Naive thymus-derived CD4-positive, alpha-beta T cell (primary cell): ENCODE results near the gene FTCD. TPM values are rescaled to one million over a fixed set of nuclear protein-coding genes. Genes with fewer than 3 reads are reported as not detected.
"Not testable (repeated sequence)": the region's sequence is repeated elsewhere in the genome, so short reads cannot be mapped to it uniquely, and the experiment has no call there.

Source experiments
- ATAC-seq: fragments of 150-1000 bp; cut with Tn5 transposase; 2 replicates; pipeline ENCODE4 v1.10.0; 2021; ENCODE audit warnings: mild to moderate bottlenecking, moderate library complexity
- CTCF ChIA-PET: fragments of 350-600 bp; sonication (Branson Sonifier 250); formaldehyde crosslinking; loops from one replicate; lab custom pipeline; 2021; ENCODE audit warnings: antibody characterized with exemption; lab: Charles Lee
- POLR2A ChIA-PET: fragments of 350-600 bp; sonication (Branson Sonifier 250); formaldehyde crosslinking; loops from one replicate; lab custom pipeline; 2021; ENCODE audit warnings: antibody characterized with exemption, inconsistent platforms; lab: Charles Lee
- DNase-seq, 9 donors: peaks; one replicate each; pipeline versions ENCODE4 v3.0.0 to v3.0.0-alpha.2; 2020 to 2022; ENCODE audit warnings: mixed read lengths in 1 of 9
- H3K27ac ChIP-seq: one replicate; pipeline ENCODE4 v1.7.0; 2013; ENCODE audit warnings: mild to moderate bottlenecking, low read depth, low read length, moderate library complexity
- H3K27me3 ChIP-seq, 2 donors: one replicate each; pipeline ENCODE4 v1.7.0; 2013; ENCODE audit warnings: low read length in 2 of 2, mild to moderate bottlenecking in 2 of 2, moderate library complexity in 2 of 2; ENCODE audit not compliant: control insufficient read depth in 2 of 2, insufficient read depth in 2 of 2
- H3K36me3 ChIP-seq, 3 experiments: 1 replicate in 2 of 3; 2 replicates in 1 of 3; pipeline ENCODE4 v1.7.0; 2013; ENCODE audit warnings: low read length in 3 of 3, mild to moderate bottlenecking in 3 of 3, moderate library complexity in 1 of 3; ENCODE audit not compliant: insufficient read depth in 3 of 3, control insufficient read depth in 2 of 3
- H3K4me1 ChIP-seq, 2 donors: one replicate each; pipeline ENCODE4 v1.7.0; 2013; ENCODE audit warnings: low read length in 2 of 2, mild to moderate bottlenecking in 2 of 2, moderate library complexity in 1 of 2; ENCODE audit not compliant: control insufficient read depth in 2 of 2, insufficient read depth in 2 of 2
- H3K4me3 ChIP-seq: 2 replicates; pipeline ENCODE4 v1.7.0; 2013; ENCODE audit warnings: mild to moderate bottlenecking, low read length
- H3K9me3 ChIP-seq, 3 experiments: 1 replicate in 2 of 3; 2 replicates in 1 of 3; pipeline ENCODE4 v1.7.0; 2013; ENCODE audit warnings: low read length in 3 of 3; ENCODE audit not compliant: control insufficient read depth in 2 of 3
- H3K27ac Mint-ChIP-seq, 9 donors: one replicate each; pipeline ENCODE4 v1.8.0; 2020 to 2022; ENCODE audit warnings: mixed read lengths in 9 of 9, mild to moderate bottlenecking in 8 of 9, moderate library complexity in 5 of 9, inconsistent platforms in 2 of 9
- H3K27me3 Mint-ChIP-seq, 5 donors: one replicate each; pipeline ENCODE4 v1.8.0; 2021 to 2022; ENCODE audit warnings: mixed read lengths in 5 of 5, mild to moderate bottlenecking in 1 of 5
- H3K36me3 Mint-ChIP-seq, 5 donors: one replicate each; pipeline ENCODE4 v1.8.0; 2020 to 2022; ENCODE audit warnings: mixed read lengths in 5 of 5, mild to moderate bottlenecking in 3 of 5, inconsistent platforms in 1 of 5
- H3K4me1 Mint-ChIP-seq, 7 donors: one replicate each; pipeline ENCODE4 v1.8.0; 2020 to 2022; ENCODE audit warnings: mixed read lengths in 7 of 7, mild to moderate bottlenecking in 3 of 7, inconsistent platforms in 1 of 7
- H3K4me3 Mint-ChIP-seq, 10 donors: one replicate each; pipeline ENCODE4 v1.8.0; 2020 to 2022; ENCODE audit warnings: mild to moderate bottlenecking in 10 of 10, mixed read lengths in 10 of 10, moderate library complexity in 6 of 10, inconsistent platforms in 2 of 10
- H3K9me3 Mint-ChIP-seq, 11 donors: one replicate each; pipeline ENCODE4 v1.8.0; 2020 to 2022; ENCODE audit warnings: mixed read lengths in 11 of 11, mild to moderate bottlenecking in 4 of 11, inconsistent platforms in 1 of 11, moderate library complexity in 1 of 11
- intact Hi-C, 2 donors: fragments of 100-400 bp; cut with micrococcal nuclease; formaldehyde crosslinking; loops; one replicate each; pipeline ENCODE4 v1.15.1; 2023
- polyA plus RNA-seq, 2 donors: library from polyadenylated mRNA; unstranded; fragments of 300-500 nt; fragmentation: Illumina TruSeq; gene quantifications; one replicate each; pipeline ENCODE4 v1.2.3, GENCODE V29; 2021
- total RNA-seq, 6 experiments: library from RNA in 5 of 6; stranded (reverse) in 5 of 6; gene quantifications; 1 replicate in 5 of 6; 2 replicates in 1 of 6; pipeline ENCODE4 v1.2.3 and lab custom pipeline; 2021 to 2026

FTCD gene
- total and polyA plus RNA-seq, 7 experiments from 2014 or later, result 0.29 to 5.7 (median 2.0) TPM; not detected in 2

- peak overlapping the region in 1 of 9 donors; percentile 64 for H3K27ac Mint-ChIP-seq
- no peak for ATAC-seq
- DNase-seq, result no peak
- ChIA-PET POLR2A (interaction anchor here (0.6 kb wide), 1 partner anchor 329 kb away, joined by 4 read pairs; no protein-coding TSS in a partner anchor), CTCF (interaction anchor here (0.6 to 2.1 kb wide), 6 partner anchors 11 to 515 kb away, joined by 3 to 10 read pairs (median 8); a partner anchor contains a TSS)
- H3K4me1 ChIP-seq, result no peaks in the 10 kb centered on the region
- no peaks in the 10 kb centered on the region for H3K27me3 ChIP-seq
- no peak overlapping the region for H3K27ac ChIP-seq
- H3K4me3 Mint-ChIP-seq, result no peak overlapping the region
- intact Hi-C loops, result loop anchor here (2.0 to 5.0 kb wide), 3 partner anchors 85 to 410 kb away; partner anchors contain the start of genes LSS (in 1 of the 2) and MCM3AP (in 1 of the 2)
- H3K27me3 Mint-ChIP-seq, result no peaks in the 10 kb centered on the region
- H3K9me3 ChIP-seq, result no peaks in the 10 kb centered on the region
- H3K4me3 ChIP-seq, result no peak overlapping the region
- H3K36me3 ChIP-seq, result no peaks in the 10 kb centered on the region
- H3K4me1 Mint-ChIP-seq, result peaks cover 6 to 13% (median 8%) of the 10 kb centered on the region in 7 donors
- H3K9me3 Mint-ChIP-seq, result no peaks in the 10 kb centered on the region
- H3K36me3 Mint-ChIP-seq, result no peaks in the 10 kb centered on the region
Observed at GRCh38 chr21:46141767-46142581, 13.4 kb downstream of the FTCD start.

DNA sequence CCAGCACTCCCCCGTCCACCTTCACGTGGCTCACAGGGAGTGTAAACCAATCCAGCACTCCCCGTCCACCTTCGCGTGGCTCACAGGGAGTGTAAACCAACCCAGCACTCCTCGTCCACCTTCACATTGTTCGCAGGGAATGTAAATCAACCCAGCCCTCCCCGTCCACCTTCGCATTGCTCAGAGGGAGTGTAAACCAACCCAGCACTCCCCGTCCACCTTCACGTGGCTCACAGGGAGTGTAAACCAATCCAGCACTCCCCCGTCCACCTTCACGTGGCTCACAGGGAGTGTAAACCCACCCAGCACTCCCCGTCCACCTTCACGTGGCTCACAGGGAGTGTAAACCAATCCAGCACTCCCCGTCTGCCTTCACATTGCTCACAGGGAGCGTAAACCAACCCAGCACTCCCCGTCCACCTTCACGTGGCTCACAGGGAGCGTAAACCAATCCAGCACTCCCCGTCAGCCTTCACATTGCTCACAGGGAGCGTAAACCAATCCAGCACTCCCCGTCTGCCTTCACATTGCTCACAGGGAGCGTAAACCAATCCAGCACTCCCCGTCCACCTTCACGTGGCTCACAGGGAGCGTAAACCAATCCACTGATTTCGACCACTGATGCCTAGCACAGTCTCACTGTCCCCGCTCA lies 14.9 kb downstream of the FTCD start:
- Mint-ChIP-seq H3K4me3 (peak overlapping the region in 1 of 10 donors; percentile 29), H3K4me1 (peaks cover 6 to 13% (median 8%) of the 10 kb centered on the region in 7 donors)
- CTCF ChIA-PET, DNase-seq, H3K36me3 Mint-ChIP-seq, ATAC-seq, H3K27me3 Mint-ChIP-seq, H3K27me3 ChIP-seq, H3K9me3 ChIP-seq, H3K27ac Mint-ChIP-seq, H3K4me1 ChIP-seq, POLR2A ChIA-PET, H3K4me3 ChIP-seq, H3K9me3 Mint-ChIP-seq, H3K36me3 ChIP-seq, H3K27ac ChIP-seq: not testable (repeated sequence)
- intact Hi-C loops, result loop anchor here (5.0 kb wide), 2 partner anchors 87 to 412 kb away; partner anchors contain the start of gene LSS (in 1 of the 2)

DNA sequence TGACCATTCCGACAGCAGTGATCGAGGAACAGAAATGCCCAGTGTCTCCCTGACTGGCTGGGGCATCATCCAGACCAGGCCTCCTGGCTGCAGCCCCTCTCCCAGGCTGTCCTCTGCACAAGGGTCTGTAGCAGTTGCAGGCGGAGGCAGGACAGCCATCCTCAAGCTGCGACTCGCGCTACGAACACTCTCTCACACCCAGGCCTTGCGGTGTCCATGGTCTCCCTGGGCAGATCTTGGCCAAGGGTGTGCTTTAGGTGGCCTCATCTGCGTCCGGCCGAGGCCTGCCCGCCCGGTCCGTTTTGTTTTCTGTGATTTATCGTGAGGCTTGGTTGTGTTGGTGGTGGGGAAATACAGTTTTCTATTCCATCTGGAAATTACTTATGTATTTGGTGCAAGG lies 15.7 kb downstream of the FTCD start:
- H3K36me3 ChIP-seq, result no peaks in the 10 kb centered on the region
- H3K9me3 ChIP-seq, result no peaks in the 10 kb centered on the region
- Mint-ChIP-seq H3K4me3 (no peak overlapping the region), H3K9me3 (no peaks in the 10 kb centered on the region), H3K36me3 (no peaks in the 10 kb centered on the region), H3K4me1 (peaks cover 6 to 11% (median 8%) of the 10 kb centered on the region in 7 donors), H3K27ac (no peak overlapping the region), H3K27me3 (peaks cover 0 to 4% (median 0%) of the 10 kb centered on the region in 5 donors)
- CTCF ChIA-PET, result no interaction called here
- H3K27ac ChIP-seq, result no peak overlapping the region
- POLR2A ChIA-PET, result no interaction called here
- no peaks in the 10 kb centered on the region for H3K4me1 ChIP-seq
- intact Hi-C loops, result loop anchor here (5.0 kb wide), 2 partner anchors 88 to 413 kb away; partner anchors contain the start of gene LSS (in 1 of the 2)
- DNase-seq, result no peak
- no peak overlapping the region for H3K4me3 ChIP-seq
- no peak for ATAC-seq
- H3K27me3 ChIP-seq, result no peaks in the 10 kb centered on the region

- intact Hi-C loops, result no loop called here
Observed at GRCh38 chr21:46138383-46138970, 16.9 kb downstream of the FTCD start.

DNA sequence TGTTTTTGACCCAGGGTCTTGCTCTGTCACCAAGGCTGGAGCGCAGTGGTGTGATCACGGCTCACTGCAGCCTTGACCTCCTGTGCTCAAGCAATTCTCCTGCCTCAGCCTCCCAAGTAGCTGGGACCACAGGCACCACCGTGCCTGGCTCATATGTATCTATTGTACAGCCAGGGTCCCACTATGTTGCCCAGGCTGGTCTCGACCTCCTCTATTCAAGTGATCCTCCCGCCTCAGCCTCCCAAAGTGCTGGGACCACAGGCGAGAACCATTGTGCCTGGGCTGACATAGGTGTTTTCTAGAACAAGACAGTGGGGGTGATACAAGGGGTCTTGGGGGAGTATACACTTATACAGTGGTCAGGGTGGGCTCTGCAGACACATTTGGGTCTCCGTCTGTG lies 17.5 kb downstream of the FTCD start:
- no peak overlapping the region for H3K4me3 ChIP-seq
- Mint-ChIP-seq H3K4me1 (peaks cover 0 to 2% (median 0%) of the 10 kb centered on the region in 7 donors), H3K36me3 (no peaks in the 10 kb centered on the region), H3K27me3 (peaks cover 0 to 4% (median 0%) of the 10 kb centered on the region in 5 donors), H3K9me3 (no peaks in the 10 kb centered on the region), H3K4me3 (peak overlapping the region in 1 of 10 donors; percentile 7), H3K27ac (no peak overlapping the region)
- DNase-seq (no peak), ATAC-seq (no peak)
- CTCF ChIA-PET, result no interaction called here
- no peaks in the 10 kb centered on the region for H3K27me3 ChIP-seq
- POLR2A ChIA-PET, result no interaction called here
- H3K9me3 ChIP-seq, result no peaks in the 10 kb centered on the region
- no peak overlapping the region for H3K27ac ChIP-seq
- no peaks in the 10 kb centered on the region for H3K4me1 ChIP-seq
- intact Hi-C loops, result no loop called here
- H3K36me3 ChIP-seq, result no peaks in the 10 kb centered on the region

More at GRCh38 chr21:46138383-46138970, 16.9 kb downstream of the FTCD start:
- no peak for ATAC-seq
- peaks cover 0 to 3% (median 1%) of the 10 kb centered on the region in 7 donors for H3K4me1 Mint-ChIP-seq
- H3K27ac Mint-ChIP-seq, result no peak overlapping the region
- H3K36me3 Mint-ChIP-seq, result no peaks in the 10 kb centered on the region
- Histone ChIP-seq H3K9me3 (no peaks in the 10 kb centered on the region), H3K4me3 (no peak overlapping the region), H3K4me1 (no peaks in the 10 kb centered on the region), H3K27ac (no peak overlapping the region), H3K36me3 (no peaks in the 10 kb centered on the region), H3K27me3 (no peaks in the 10 kb centered on the region)
- H3K9me3 Mint-ChIP-seq, result no peaks in the 10 kb centered on the region
- ChIA-PET CTCF (no interaction called here), POLR2A (no interaction called here)
- H3K4me3 Mint-ChIP-seq, result no peak overlapping the region
- no peak for DNase-seq
- H3K27me3 Mint-ChIP-seq, result peaks cover 0 to 4% (median 0%) of the 10 kb centered on the region in 5 donors

GRCh38 chr21:46136739-46137349 lies 18.5 kb downstream of the FTCD start:
- H3K27me3 ChIP-seq, result no peaks in the 10 kb centered on the region
- H3K4me3 ChIP-seq, result no peak overlapping the region
- peaks cover 0 to 4% (median 0%) of the 10 kb centered on the region in 5 donors for H3K27me3 Mint-ChIP-seq
- H3K36me3 ChIP-seq, result no peaks in the 10 kb centered on the region
- ATAC-seq, result no peak
- H3K27ac Mint-ChIP-seq, result no peak overlapping the region
- no peak overlapping the region for H3K27ac ChIP-seq
- H3K36me3 Mint-ChIP-seq, result no peaks in the 10 kb centered on the region
- no peaks in the 10 kb centered on the region for H3K4me1 ChIP-seq
- no peaks in the 10 kb centered on the region for H3K9me3 ChIP-seq
- H3K4me1 Mint-ChIP-seq, result peaks cover 0 to 2% (median 0%) of the 10 kb centered on the region in 7 donors
- no peaks in the 10 kb centered on the region for H3K9me3 Mint-ChIP-seq
- DNase-seq, result no peak
- intact Hi-C loops, result no loop called here
- ChIA-PET POLR2A (no interaction called here), CTCF (no interaction called here)
- no peak overlapping the region for H3K4me3 Mint-ChIP-seq
